IMR-90 (cell line): ENCODE data around the gene SERF2. TPM values are rescaled to one million over a fixed set of nuclear protein-coding genes. Genes with fewer than 3 reads are reported as not detected.
"Not testable (repeated sequence)": the region's sequence is repeated elsewhere in the genome, so short reads cannot be mapped to it uniquely, and the experiment has no call there.

ENCODE experiments used
- ATAC-seq: fragments of 200-7000 bp; cut with Tn5 transposase; 2 replicates; pipeline ENCODE4 v1.9.1; 2020; ENCODE audit warnings: low read depth, mild to moderate bottlenecking, moderate library complexity
- BruUV-seq: library from RNA; stranded (reverse); fragments of 400-500 nt; replicated peaks from 2 replicates; lab custom pipeline; 2021; lab: Mats Ljungman, UMichigan
- CTCF ChIA-PET: fragments of 300-600 bp; formaldehyde crosslinking; extraction: SDS; loops from one replicate; lab custom pipeline; 2021; ENCODE audit warnings: antibody characterized with exemption; lab: Yijun Ruan, JAX
- POLR2A ChIA-PET: fragments of 300-600 bp; sonication (Branson Sonifier 250); formaldehyde crosslinking; loops from one replicate; lab custom pipeline; 2022; ENCODE audit warnings: antibody characterized with exemption; ENCODE audit not compliant: unreplicated experiment; lab: Charles Lee
- DNase-seq: peaks from one replicate; pipeline ENCODE4 v3.0.0; 2013
- H2AFZ ChIP-seq: replicated peaks from 2 replicates; pipeline ENCODE3; 2013; ENCODE audit warnings: low read length, mild to moderate bottlenecking; ENCODE audit not compliant: poor library complexity
- H2AK5ac ChIP-seq: 2 replicates; pipeline ENCODE4 v1.6.1; 2013; ENCODE audit warnings: low read depth, low read length, inconsistent platforms
- H2AK9ac ChIP-seq: replicated peaks from 2 replicates; pipeline ENCODE3; 2013; ENCODE audit warnings: mild to moderate bottlenecking, low read depth, low read length, moderate library complexity; ENCODE audit not compliant: poor library complexity
- H2BK120ac ChIP-seq: 2 replicates; pipeline ENCODE4 v1.6.1; 2013; ENCODE audit warnings: low read depth, low read length, inconsistent platforms
- H2BK15ac ChIP-seq: 3 replicates; pipeline ENCODE4 v1.6.1; 2013; ENCODE audit warnings: low read depth, low read length, inconsistent platforms
- H2BK20ac ChIP-seq: 2 replicates; pipeline ENCODE4 v1.6.1; 2013; ENCODE audit warnings: low read depth, mild to moderate bottlenecking, inconsistent platforms, low read length, moderate library complexity
- H2BK5ac ChIP-seq: 2 replicates; pipeline ENCODE4 v1.6.1; 2013; ENCODE audit warnings: mild to moderate bottlenecking, low read depth, low read length, inconsistent platforms; ENCODE audit not compliant: poor library complexity, severe bottlenecking
- H3K14ac ChIP-seq: replicated peaks from 2 replicates; pipeline ENCODE4 v1.6.1; 2013; ENCODE audit warnings: low read depth, low read length, inconsistent platforms
- H3K18ac ChIP-seq: 2 replicates; pipeline ENCODE4 v1.6.1; 2013; ENCODE audit warnings: low read depth, low read length, control low read depth
- H3K23ac ChIP-seq: 2 replicates; pipeline ENCODE4 v1.6.1; 2013; ENCODE audit warnings: low read depth, low read length, inconsistent platforms
- H3K27ac ChIP-seq: 2 replicates; pipeline ENCODE4 v1.5.1; 2013; ENCODE audit warnings: mild to moderate bottlenecking, control low read depth, low read length; ENCODE audit not compliant: insufficient read depth
- H3K27me3 ChIP-seq: 2 replicates; pipeline ENCODE4 v1.6.1; 2013; ENCODE audit warnings: low read length; ENCODE audit not compliant: control insufficient read depth, insufficient read depth
- H3K36me3 ChIP-seq: 2 replicates; pipeline ENCODE4 v1.6.1; 2013; ENCODE audit warnings: low read length, mixed read lengths; ENCODE audit not compliant: control insufficient read depth, insufficient read depth
- H3K4ac ChIP-seq: 2 replicates; pipeline ENCODE4 v1.6.1; 2013; ENCODE audit warnings: low read depth, low read length, inconsistent platforms
- H3K4me1 ChIP-seq: 2 replicates; pipeline ENCODE4 v1.6.1; 2013; ENCODE audit warnings: low read length, mixed read lengths; ENCODE audit not compliant: control insufficient read depth, insufficient read depth
- H3K4me2 ChIP-seq: 2 replicates; pipeline ENCODE4 v1.6.1; 2013; ENCODE audit warnings: low read depth, mild to moderate bottlenecking, control low read depth, low read length, moderate library complexity
- H3K4me3 ChIP-seq: 2 replicates; pipeline ENCODE4 v1.5.1; 2013; ENCODE audit warnings: low read depth, mild to moderate bottlenecking, control low read depth, low read length, moderate library complexity; ENCODE audit not compliant: insufficient read depth
- H3K56ac ChIP-seq: 2 replicates; pipeline ENCODE4 v1.6.1; 2013; ENCODE audit warnings: low read length, inconsistent platforms; ENCODE audit not compliant: insufficient read depth; ENCODE audit errors: extremely low read depth
- H3K79me1 ChIP-seq, 2 experiments: 2 replicates each; pipeline ENCODE4 v1.6.1; 2013; ENCODE audit warnings: low read length in 2 of 2, inconsistent platforms in 1 of 2, low read depth in 1 of 2
- H3K9ac ChIP-seq: 2 replicates; pipeline ENCODE4 v1.6.1; 2013; ENCODE audit warnings: low read depth, low read length, control low read depth
- H3K9me1 ChIP-seq: 2 replicates; pipeline ENCODE4 v1.6.1; 2013; ENCODE audit warnings: low read length, inconsistent platforms; ENCODE audit not compliant: insufficient read depth
- H3K9me3 ChIP-seq: 2 replicates; pipeline ENCODE4 v1.6.1; 2013; ENCODE audit warnings: low read length; ENCODE audit not compliant: control insufficient read depth, insufficient read depth
- H4K20me1 ChIP-seq: 2 replicates; pipeline ENCODE4 v1.6.1; 2013; ENCODE audit warnings: low read length, inconsistent platforms; ENCODE audit not compliant: insufficient read depth
- H4K5ac ChIP-seq: 2 replicates; pipeline ENCODE4 v1.6.1; 2013; ENCODE audit warnings: mild to moderate bottlenecking, low read depth, low read length, control low read depth
- H4K8ac ChIP-seq, 2 experiments: 2 replicates each; pipeline ENCODE4 v1.6.1; 2013; ENCODE audit warnings: low read depth in 2 of 2, low read length in 2 of 2, control low read depth in 1 of 2, inconsistent platforms in 1 of 2
- H4K91ac ChIP-seq: 2 replicates; pipeline ENCODE4 v1.6.1; 2013; ENCODE audit warnings: low read depth, low read length, inconsistent platforms; ENCODE audit not compliant: insufficient read depth
- WGBS, 2 experiments: methylation state at CpG; one replicate each; pipeline versions ENCODE4 v1.1.5 to v1.1.7; 2013; ENCODE audit warnings: missing lambda C conversion rate in 2 of 2; ENCODE audit not compliant: insufficient read length in 1 of 2; ENCODE audit errors: extremely low coverage in 2 of 2; 5-methylcytosine and 5-hydroxymethylcytosine counted together
- dilution Hi-C: fragments of 300-500 bp; cut with HindIII; formaldehyde crosslinking; loops from one replicate; pipeline ENCODE4 v1.14.3; 2018; ENCODE audit warnings: low sequenced_read_pairs; ENCODE audit not compliant: unreplicated experiment
- in situ Hi-C: fragments of 300-500 bp; cut with MboI; formaldehyde crosslinking; loops from 3 replicates; pipeline ENCODE4 v1.14.3; 2019; ENCODE audit warnings: low sequenced_read_pairs, inconsistent platforms, mixed read lengths
- intact Hi-C: fragments of 100-400 bp; cut with micrococcal nuclease; formaldehyde crosslinking; loops from 2 replicates; pipeline ENCODE4 v1.10.0; 2022
- polyA plus RNA-seq, 3 experiments: library from polyadenylated mRNA; depleted of rRNA; stranded (reverse); fragments of >200 nt; gene quantifications; 2 replicates each; pipeline ENCODE4 v1.2.3, GENCODE V29; 2012; ENCODE audit warnings: low replicate concordance in 1 of 3
- total RNA-seq: library from RNA; depleted of rRNA; stranded (reverse); fragments of >200 nt; gene quantifications from 2 replicates; pipeline ENCODE4 v1.2.3, GENCODE V29; 2012

Gene SERF2
- total and polyA plus RNA-seq, 2 of the 4 experiments (the other 2 are of a cell fraction) = 526 to 2,187 TPM

GRCh38 chr15:43802676-43803075, 10.6 kb downstream of the SERF2 start:
- H3K4me1 ChIP-seq, H2AK5ac ChIP-seq, H3K4ac ChIP-seq, intact Hi-C loops, H3K4me2 ChIP-seq, H3K18ac ChIP-seq, H3K23ac ChIP-seq, in situ Hi-C loops, DNase-seq, H3K4me3 ChIP-seq, CTCF ChIA-PET, H2AFZ ChIP-seq, H2BK5ac ChIP-seq, H3K9ac ChIP-seq, H2BK20ac ChIP-seq, H2AK9ac ChIP-seq, H4K5ac ChIP-seq, H3K27me3 ChIP-seq, H2BK15ac ChIP-seq, H2BK120ac ChIP-seq, H3K9me3 ChIP-seq, H3K56ac ChIP-seq, H4K91ac ChIP-seq, dilution Hi-C loops, H4K8ac ChIP-seq, BruUV-seq, H3K27ac ChIP-seq, H4K20me1 ChIP-seq, H3K9me1 ChIP-seq, POLR2A ChIA-PET, ATAC-seq, H3K14ac ChIP-seq: not testable (repeated sequence)
- H3K36me3 ChIP-seq = peaks cover 49% of the 10 kb centered on the region
- WGBS, 2 experiments = 100% methylated on average over 2 of the region's 7 CpGs; no CpG with 5 or more reads in 1 of the 2 experiments
- peaks cover 3 to 41% of the 10 kb centered on the region in 2 experiments; a peak in 3 of 4 replicates for H3K79me1 ChIP-seq
